WTC11 (cell line): ENCODE data around the gene BABAM2. TPM values are rescaled to one million over a fixed set of nuclear protein-coding genes. Genes with fewer than 3 reads are reported as not detected.

Source experiments
- ATAC-seq: fragments of 200-7000 bp; cut with Tn5 transposase; 2 replicates; pipeline ENCODE4 v1.10.0; 2021; ENCODE audit warnings: mild to moderate bottlenecking, moderate library complexity
- CTCF ChIA-PET: fragments of 300-600 bp; sonication (Branson Sonifier 250); formaldehyde crosslinking; loops from one replicate; lab custom pipeline; 2021; ENCODE audit warnings: antibody characterized with exemption; lab: Charles Lee
- POLR2A ChIA-PET: fragments of 350-600 bp; sonication (Branson Sonifier 250); formaldehyde crosslinking; loops from one replicate; lab custom pipeline; 2021; ENCODE audit warnings: antibody characterized with exemption; lab: Charles Lee
- DNase-seq: peaks from one replicate; pipeline ENCODE4 v3.0.0; 2021; ENCODE audit warnings: low spot score
- H3K27ac Mint-ChIP-seq: 2 replicates; pipeline ENCODE4 v1.8.0; 2021; ENCODE audit warnings: mixed read lengths
- H3K27me3 Mint-ChIP-seq: 2 replicates; pipeline ENCODE4 v1.8.0; 2021; ENCODE audit warnings: low read depth, mild to moderate bottlenecking, moderate library complexity, mixed read lengths
- H3K36me3 Mint-ChIP-seq: 2 replicates; pipeline ENCODE4 v1.8.0; 2021; ENCODE audit warnings: mixed read lengths
- H3K4me1 Mint-ChIP-seq: 2 replicates; pipeline ENCODE4 v1.8.0; 2022; ENCODE audit warnings: mixed read lengths
- H3K4me3 Mint-ChIP-seq: 2 replicates; pipeline ENCODE4 v1.8.0; 2021; ENCODE audit warnings: mild to moderate bottlenecking, moderate library complexity, mixed read lengths
- H3K9me3 Mint-ChIP-seq: 2 replicates; pipeline ENCODE4 v1.8.0; 2021; ENCODE audit warnings: mixed read lengths
- CREM ChIP-seq: sonication (generic); formaldehyde crosslinking; IDR thresholded peaks from 2 replicates; pipeline ENCODE4 v1.8.1; 2022; ENCODE audit warnings: mild to moderate bottlenecking, missing genetic modification reagents, moderate library complexity
- CTCF ChIP-seq: fragments of 200-600 bp; IDR thresholded peaks from 2 replicates; pipeline ENCODE4 v1.8.0; 2022; ENCODE audit warnings: antibody characterized with exemption
- ERG ChIP-seq: fragments of 250-450 bp; sonication (Bioruptor Pico); IDR thresholded peaks from 2 replicates; pipeline ENCODE4 v1.8.0; 2021; ENCODE audit warnings: mild to moderate bottlenecking
- GTF2I ChIP-seq: fragments of 250-450 bp; sonication (Bioruptor Pico); conservative IDR thresholded peaks from 2 replicates; pipeline ENCODE4 v1.4.0; 2021; ENCODE audit warnings: mild to moderate bottlenecking
- MAX ChIP-seq: sonication (generic); formaldehyde crosslinking; IDR thresholded peaks from 2 replicates; pipeline ENCODE4 v1.8.0; 2022; ENCODE audit warnings: mild to moderate bottlenecking, missing genetic modification reagents
- NR3C1 ChIP-seq: sonication (generic); formaldehyde crosslinking; conservative IDR thresholded peaks from 2 replicates; pipeline ENCODE4 v1.8.1; 2023; ENCODE audit warnings: low read depth, mild to moderate bottlenecking, missing genetic modification reagents
- RELA ChIP-seq: sonication (generic); formaldehyde crosslinking; IDR thresholded peaks from 2 replicates; pipeline ENCODE4 v1.8.1; 2022; ENCODE audit warnings: missing genetic modification reagents, mild to moderate bottlenecking, borderline replicate concordance
- SP1 ChIP-seq: sonication (generic); formaldehyde crosslinking; conservative IDR thresholded peaks from 2 replicates; pipeline ENCODE4 v1.8.1; 2022; ENCODE audit warnings: missing genetic modification reagents
- STAT6 ChIP-seq: sonication (generic); formaldehyde crosslinking; conservative IDR thresholded peaks from 2 replicates; pipeline ENCODE4 v1.8.1; 2023; ENCODE audit warnings: mild to moderate bottlenecking, low read depth, missing genetic modification reagents, moderate library complexity
- TCF7 ChIP-seq: sonication (generic); formaldehyde crosslinking; IDR thresholded peaks from 2 replicates; pipeline ENCODE4 v1.8.0; 2022; ENCODE audit warnings: mild to moderate bottlenecking, low read depth, missing genetic modification reagents, moderate library complexity
- ZNF263 ChIP-seq: sonication (generic); formaldehyde crosslinking; IDR thresholded peaks from 2 replicates; pipeline ENCODE4 v1.8.1; 2022; ENCODE audit warnings: low read depth, mild to moderate bottlenecking, moderate library complexity, missing genetic modification reagents
- ZNF317 ChIP-seq: sonication (generic); formaldehyde crosslinking; IDR thresholded peaks from 2 replicates; pipeline ENCODE4 v1.8.1; 2023; ENCODE audit warnings: low read depth, mild to moderate bottlenecking, moderate library complexity, missing genetic modification reagents, borderline replicate concordance
- ZNF396 ChIP-seq: fragments of 250-450 bp; sonication (Bioruptor Pico); IDR thresholded peaks from 2 replicates; pipeline ENCODE4 v1.8.0; 2021; ENCODE audit warnings: mild to moderate bottlenecking, moderate library complexity, borderline replicate concordance
- ZNF423 ChIP-seq: fragments of 250-450 bp; sonication (Bioruptor Pico); IDR thresholded peaks from 2 replicates; pipeline ENCODE4 v2.1.2; 2022; ENCODE audit warnings: mild to moderate bottlenecking, moderate library complexity
- total RNA-seq: library from RNA; stranded (reverse); gene quantifications from 3 replicates; pipeline ENCODE4 v1.2.3, GENCODE V29; 2021
- TF ChIP-seq, protein P1 (sequence below): sonication (generic); formaldehyde crosslinking; IDR thresholded peaks from 2 replicates; pipeline ENCODE4 v1.8.1; 2022; ENCODE audit warnings: mild to moderate bottlenecking, moderate library complexity, missing genetic modification reagents
- TF ChIP-seq, protein P2 (sequence below): sonication (generic); formaldehyde crosslinking; IDR thresholded peaks from 2 replicates; pipeline ENCODE4 v1.8.1; 2022; ENCODE audit warnings: missing genetic modification reagents, borderline replicate concordance
- TF ChIP-seq, protein P3 (sequence below): sonication (generic); formaldehyde crosslinking; IDR thresholded peaks from 2 replicates; pipeline ENCODE4 v1.8.0; 2022; ENCODE audit warnings: mild to moderate bottlenecking, missing genetic modification reagents

The BABAM2 gene
- total RNA-seq, 1 experiment from 2014 or later, result 16.5 TPM

GRCh38 chr2:28048341-28048740, 157.8 kb downstream of the BABAM2 start:
- TF ChIP-seq, protein P1, sequence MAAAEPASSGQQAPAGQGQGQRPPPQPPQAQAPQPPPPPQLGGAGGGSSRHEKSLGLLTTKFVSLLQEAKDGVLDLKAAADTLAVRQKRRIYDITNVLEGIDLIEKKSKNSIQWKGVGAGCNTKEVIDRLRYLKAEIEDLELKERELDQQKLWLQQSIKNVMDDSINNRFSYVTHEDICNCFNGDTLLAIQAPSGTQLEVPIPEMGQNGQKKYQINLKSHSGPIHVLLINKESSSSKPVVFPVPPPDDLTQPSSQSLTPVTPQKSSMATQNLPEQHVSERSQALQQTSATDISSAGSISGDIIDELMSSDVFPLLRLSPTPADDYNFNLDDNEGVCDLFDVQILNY (CRISPR knock-in tag), result no peak
- no peak for TF ChIP-seq NR3C1 (CRISPR knock-in tag)
- POLR2A ChIA-PET, result no interaction called here
- DNase-seq, result no peak
- Mint-ChIP-seq H3K9me3 (no peaks in the 10 kb centered on the region), H3K4me3 (no peak overlapping the region), H3K36me3 (no peaks in the 10 kb centered on the region), H3K27me3 (no peaks in the 10 kb centered on the region), H3K4me1 (peaks cover 3% of the 10 kb centered on the region; the same call in 1 of the 2 replicates), H3K27ac (no peak overlapping the region)
- CTCF ChIA-PET, result no interaction called here
- no peak for ATAC-seq

DNA sequence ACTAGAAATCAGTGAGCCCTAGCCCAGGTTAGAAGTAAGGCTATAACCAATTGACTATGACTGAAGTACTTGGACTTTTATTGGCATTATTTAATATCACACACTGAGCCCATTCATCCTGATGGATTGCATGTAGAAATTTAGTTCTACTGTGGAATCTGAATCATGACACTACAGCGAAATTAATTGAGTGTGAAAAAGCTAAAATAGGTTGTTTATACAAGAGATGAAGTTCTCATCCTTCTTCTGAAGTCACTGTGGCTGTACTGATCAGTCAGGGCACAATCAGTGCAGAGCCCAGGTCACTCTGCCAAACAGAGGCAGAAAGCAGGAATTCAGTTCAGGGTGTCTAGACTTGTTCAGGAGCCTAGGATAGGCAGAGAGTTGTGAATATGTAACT, 158.9 kb downstream of the BABAM2 start:
- Mint-ChIP-seq H3K36me3 (no peaks in the 10 kb centered on the region), H3K27me3 (no peaks in the 10 kb centered on the region), H3K9me3 (no peaks in the 10 kb centered on the region), H3K4me1 (peaks cover 3% of the 10 kb centered on the region; the same call in 1 of the 2 replicates), H3K4me3 (no peak overlapping the region), H3K27ac (no peak overlapping the region)
- DNase-seq (no peak), ATAC-seq (no peak)
- no peak for TF ChIP-seq MAX (CRISPR knock-in tag)
- no peak for TF ChIP-seq ZNF263 (CRISPR knock-in tag)
- no peak for TF ChIP-seq ZNF396 (CRISPR knock-in tag)
- no peak for TF ChIP-seq CREM (CRISPR knock-in tag)
- no peak for TF ChIP-seq SP1 (CRISPR knock-in tag)
- no peak for TF ChIP-seq TCF7 (CRISPR knock-in tag)
- TF ChIP-seq CTCF, result no peak
- TF ChIP-seq, protein P2, sequence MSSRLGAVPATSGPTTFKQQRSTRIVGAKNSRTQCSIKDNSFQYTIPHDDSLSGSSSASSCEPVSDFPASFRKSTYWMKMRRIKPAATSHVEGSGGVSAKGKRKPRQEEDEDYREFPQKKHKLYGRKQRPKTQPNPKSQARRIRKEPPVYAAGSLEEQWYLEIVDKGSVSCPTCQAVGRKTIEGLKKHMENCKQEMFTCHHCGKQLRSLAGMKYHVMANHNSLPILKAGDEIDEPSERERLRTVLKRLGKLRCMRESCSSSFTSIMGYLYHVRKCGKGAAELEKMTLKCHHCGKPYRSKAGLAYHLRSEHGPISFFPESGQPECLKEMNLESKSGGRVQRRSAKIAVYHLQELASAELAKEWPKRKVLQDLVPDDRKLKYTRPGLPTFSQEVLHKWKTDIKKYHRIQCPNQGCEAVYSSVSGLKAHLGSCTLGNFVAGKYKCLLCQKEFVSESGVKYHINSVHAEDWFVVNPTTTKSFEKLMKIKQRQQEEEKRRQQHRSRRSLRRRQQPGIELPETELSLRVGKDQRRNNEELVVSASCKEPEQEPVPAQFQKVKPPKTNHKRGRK (CRISPR knock-in tag), result no peak
- TF ChIP-seq GTF2I (CRISPR knock-in tag), result no peak
- no peak for TF ChIP-seq ZNF423 (CRISPR knock-in tag)
- TF ChIP-seq, protein P3, sequence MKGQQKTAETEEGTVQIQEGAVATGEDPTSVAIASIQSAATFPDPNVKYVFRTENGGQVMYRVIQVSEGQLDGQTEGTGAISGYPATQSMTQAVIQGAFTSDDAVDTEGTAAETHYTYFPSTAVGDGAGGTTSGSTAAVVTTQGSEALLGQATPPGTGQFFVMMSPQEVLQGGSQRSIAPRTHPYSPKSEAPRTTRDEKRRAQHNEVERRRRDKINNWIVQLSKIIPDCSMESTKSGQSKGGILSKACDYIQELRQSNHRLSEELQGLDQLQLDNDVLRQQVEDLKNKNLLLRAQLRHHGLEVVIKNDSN (CRISPR knock-in tag), result no peak
- TF ChIP-seq ERG (CRISPR knock-in tag), result no peak
- TF ChIP-seq RELA, result no peak
- TF ChIP-seq STAT6 (CRISPR knock-in tag), result no peak
- no peak for TF ChIP-seq ZNF317
- ChIA-PET POLR2A (no interaction called here), CTCF (no interaction called here)
